Measurements from ENCODE around the gene GATAD2A. TPM values are rescaled to one million over a fixed set of nuclear protein-coding genes. Genes with fewer than 3 reads are reported as not detected.

The GATAD2A gene
- total and polyA plus RNA-seq, 10 of the 15 experiments (the other 5 are each of a cell fraction or from before 2014, with no cell fraction given) = 2.6 to 173 (median 32.0) TPM

DNA sequence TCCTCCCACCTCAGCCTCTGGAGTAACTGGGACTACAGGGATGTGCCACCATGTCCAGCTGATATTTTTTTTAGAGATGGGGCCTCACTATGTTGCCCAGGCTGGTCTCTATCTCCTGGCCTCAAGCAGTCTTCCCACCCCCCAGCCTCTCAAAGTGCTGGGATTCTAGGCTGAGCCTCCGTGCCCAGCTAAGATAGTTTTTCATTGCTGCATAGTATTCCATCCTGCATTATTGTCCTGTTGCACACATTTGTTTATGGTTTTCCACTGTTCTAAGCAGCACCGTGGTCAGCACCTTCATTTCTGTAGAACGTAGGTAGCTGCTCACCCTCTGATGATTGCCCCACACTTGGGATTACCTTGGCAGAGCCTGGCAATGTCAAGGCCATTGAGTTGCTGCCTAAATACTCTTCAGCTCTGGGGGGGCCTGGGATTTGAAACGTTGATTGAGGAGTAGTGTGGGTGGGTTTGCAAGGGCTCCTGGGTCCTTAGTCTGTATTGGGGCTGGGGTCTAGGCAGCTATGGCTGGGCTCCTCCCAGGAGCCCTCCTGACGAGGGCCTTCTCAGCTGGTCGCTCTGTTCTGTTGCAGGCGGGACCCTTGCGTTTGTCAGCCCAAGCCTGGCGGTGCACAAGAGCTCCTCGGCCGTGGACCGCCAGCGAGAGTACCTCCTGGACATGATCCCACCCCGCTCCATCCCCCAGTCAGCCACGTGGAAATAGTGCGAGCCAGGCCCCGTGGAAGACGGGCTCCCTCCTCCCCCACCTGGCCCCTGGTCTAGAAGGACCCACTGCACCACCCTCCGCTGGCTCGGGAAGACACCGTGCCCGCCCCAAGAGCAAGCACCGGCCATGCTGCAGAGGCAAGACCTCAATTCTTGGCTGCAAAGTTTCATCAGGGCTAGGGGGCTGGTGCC is 99.5 kb downstream of the GATAD2A start:
- no peaks in the 10 kb centered on the region for H3K9me3 ChIP-seq (replicated peaks; ENCODE audit: control insufficient read depth, insufficient read depth, low read length)
- no peak for DNase-seq (ENCODE audit: low read depth, low spot score)
- RAD21 ChIA-PET (ENCODE audit: unreplicated experiment) = no interaction called here
- no peak overlapping the region for H3K4me3 ChIP-seq
- FAIRE-seq = no peak
- BruUV-seq (replicated peaks) = no TSS peak
- no peaks in the 10 kb centered on the region for H4K20me1 ChIP-seq (ENCODE audit: control insufficient read depth, insufficient read depth)
- TF ChIP-seq RB1 (IDR thresholded peaks at IDR 0.05; ENCODE audit: borderline replicate concordance) (no peak), GABPA (IDR thresholded peaks at IDR 0.05; ENCODE audit: low read depth) (no peak), ZNF24 (IDR thresholded peaks at IDR 0.05) (no peak), STAT1 (conservative IDR thresholded peaks at IDR 0.05) (no peak), PKNOX1 (IDR thresholded peaks at IDR 0.05) (no peak), SMAD5 (IDR thresholded peaks at IDR 0.05; ENCODE audit: low read depth) (no peak), FOXM1 (IDR thresholded peaks at IDR 0.05; ENCODE audit: low read depth, low read length) (no peak), HDAC6 (IDR thresholded peaks at IDR 0.05; ENCODE audit: unreplicated experiment) (no peak), EZH2 (IDR thresholded peaks at IDR 0.05; ENCODE audit: borderline replicate concordance, control insufficient read depth, low read depth, low read length) (no peak), KLF5 (IDR thresholded peaks at IDR 0.05; ENCODE audit: partially characterized antibody) (no peak), TCF12 (IDR thresholded peaks at IDR 0.05; ENCODE audit: low read depth, low read length) (no peak), NFIC (IDR thresholded peaks at IDR 0.05; ENCODE audit: low read depth, low read length) (no peak), SREBF2 (IDR thresholded peaks at IDR 0.05; ENCODE audit: low read length) (no peak), RAD21 (IDR thresholded peaks at IDR 0.05; ENCODE audit: insufficient read depth, low read depth, low read length) (no peak), RUNX3 (IDR thresholded peaks at IDR 0.05; ENCODE audit: low read length) (no peak), KDM1A (IDR thresholded peaks at IDR 0.05; ENCODE audit: borderline replicate concordance) (no peak), YY1 (IDR thresholded peaks at IDR 0.05; ENCODE audit: low read depth, low read length) (no peak), POLR2AphosphoS5 (IDR thresholded peaks at IDR 0.05; ENCODE audit: low read length) (no peak), POLR2A (IDR thresholded peaks at IDR 0.05; ENCODE audit: low read depth, low read length) (no peak)
- no peak for ATAC-seq
- 94% methylated on average over 23 of the region's 23 CpGs for WGBS (ENCODE audit: insufficient coverage, insufficient replicate concordance, low lambda C conversion rate, missing lambda C conversion rate)
- in situ Hi-C loops (cut with MboI) = no loop called here
- H3K27me3 ChIP-seq (replicated peaks in 1 of 2; ENCODE audit: control insufficient read depth in 2 of 2, insufficient read depth in 2 of 2, low read length in 1 of 2) = no peaks in the 10 kb centered on the region
- POLR2A ChIA-PET = interaction anchor here (0.6 to 0.7 kb wide), 2 partner anchors 11 to 29 kb away, joined by 4 to 6 read pairs; no protein-coding TSS in a partner anchor
- H3K4me1 ChIP-seq (ENCODE audit: control insufficient read depth, insufficient read depth, low read length) = no peaks in the 10 kb centered on the region
- H3K79me2 ChIP-seq (ENCODE audit: control insufficient read depth, insufficient read depth, low read length) = no peaks in the 10 kb centered on the region
- H3K9ac ChIP-seq (ENCODE audit: control insufficient read depth, insufficient read depth, low read length) = no peak overlapping the region
- intact Hi-C loops (cut with micrococcal nuclease; ENCODE audit: unreplicated experiment) = no loop called here
- peaks cover 29 to 35% of the 10 kb centered on the region in 2 experiments for H3K36me3 ChIP-seq (ENCODE audit: control insufficient read depth in 2 of 2, insufficient read depth in 2 of 2, low read length in 1 of 2)
- SMC1A ChIA-PET (ENCODE audit: uncharacterized antibody, unreplicated experiment) = interaction anchor here (1.4 kb wide), 1 partner anchor 11 kb away, joined by 4 read pairs; the partner anchor contains the start of genes NDUFA13 and TSSK6
- no peak overlapping the region for H2AFZ ChIP-seq (ENCODE audit: control insufficient read depth, low read depth, low read length)
- CTCF ChIA-PET = no interaction called here
- H3K4me2 ChIP-seq (ENCODE audit: control insufficient read depth, insufficient read depth) = no peak overlapping the region
- no peak overlapping the region for H3K27ac ChIP-seq (ENCODE audit: control insufficient read depth, insufficient read depth)

Measured in GM12878 (cell line).